Mucosa of gallbladder (tissue), 1 donor: Measurements from ENCODE around the gene FGF11. TPM values are rescaled to one million over a fixed set of nuclear protein-coding genes. Genes with fewer than 3 reads are reported as not detected.

Source experiments
- DNase-seq: peaks from one replicate; pipeline ENCODE4 v3.0.0-alpha.2; 2020; ENCODE audit warnings: low spot score
- total RNA-seq: library from RNA; stranded (reverse); gene quantifications from one replicate; pipeline ENCODE4 v1.2.1, GENCODE V29; 2021
- donor health status: DM: no; HTN: no; CAD: no.

FGF11 gene
- total RNA-seq, 1 donor from 2014 or later, result 2.7 TPM

GRCh38 chr17:7408252-7408727, 31.0 kb upstream of the FGF11 start:
- no peak for DNase-seq

GRCh38 chr17:7408863-7409262, 30.4 kb upstream of the FGF11 start:
- no peak for DNase-seq

- no peak for DNase-seq
Observed at GRCh38 chr17:7409716-7410115, 29.6 kb upstream of the FGF11 start.

- no peak for DNase-seq
Observed at GRCh38 chr17:7410634-7411426, 28.5 kb upstream of the FGF11 start.

- no peak for DNase-seq
Observed at GRCh38 chr17:7411427-7411750, 27.9 kb upstream of the FGF11 start.

- DNase-seq, result no peak
Observed at GRCh38 chr17:7413346-7413985, 25.8 kb upstream of the FGF11 start.

- DNase-seq, result no peak
Observed at GRCh38 chr17:7414837-7415236, 24.5 kb upstream of the FGF11 start.

- no peak for DNase-seq
Observed at GRCh38 chr17:7415784-7416183, 23.5 kb upstream of the FGF11 start.

GRCh38 chr17:7416323-7416722, 23.0 kb upstream of the FGF11 start:
- no peak for DNase-seq

- DNase-seq, result no peak
Observed at GRCh38 chr17:7417056-7417655, 22.2 kb upstream of the FGF11 start.

- DNase-seq, result no peak
Observed at GRCh38 chr17:7418472-7419152, 20.7 kb upstream of the FGF11 start.

- DNase-seq, result no peak
Observed at GRCh38 chr17:7419819-7420610, 19.3 kb upstream of the FGF11 start, which contains the start of gene SPEM1. Gene SPEM1 (plus strand): TSS chr17:7420324. CDS start chr17:7420385, 61 bp downstream.

- DNase-seq, result no peak
Observed at GRCh38 chr17:7421186-7421585, 18.1 kb upstream of the FGF11 start.

GRCh38 chr17:7423679-7424078, 15.6 kb upstream of the FGF11 start:
- no peak for DNase-seq

GRCh38 chr17:7425316-7425715, 14.0 kb upstream of the FGF11 start, which contains the start of gene SPEM2:
Gene SPEM2 (plus strand): TSS chr17:7425616. CDS start chr17:7425689, 73 bp downstream.
- no peak for DNase-seq

- no peak for DNase-seq
Observed at GRCh38 chr17:7425756-7426155, 13.6 kb upstream of the FGF11 start.

- no peak for DNase-seq
Observed at GRCh38 chr17:7426203-7426863, 13.0 kb upstream of the FGF11 start.

GRCh38 chr17:7426896-7427489, 12.3 kb upstream of the FGF11 start:
- DNase-seq, result no peak

GRCh38 chr17:7427549-7427948, 11.8 kb upstream of the FGF11 start:
- DNase-seq, result no peak

- no peak for DNase-seq
Observed at GRCh38 chr17:7428557-7428956, 10.8 kb upstream of the FGF11 start, which contains the start of gene SPEM3. Gene SPEM3 (plus strand): TSS chr17:7428857. CDS start chr17:7428903, 46 bp downstream.
